Liver (tissue), 9 donors: ENCODE data around the gene CCNY. TPM values are rescaled to one million over a fixed set of nuclear protein-coding genes. Genes with fewer than 3 reads are reported as not detected.

Source experiments
- DNase-seq: peaks from one replicate; pipeline ENCODE4 v3.0.0-alpha.2; 2017; ENCODE audit warnings: low spot score
- H3K27ac ChIP-seq, 2 donors: one replicate each; pipeline ENCODE4 v1.7.0; 2013; ENCODE audit warnings: inconsistent platforms in 2 of 2, low read length in 2 of 2, control low read depth in 1 of 2, low read depth in 1 of 2, mild to moderate bottlenecking in 1 of 2
- H3K27me3 ChIP-seq, 4 donors: one replicate each; pipeline versions ENCODE4 v1.6.1 to v1.7.0; 2013; ENCODE audit warnings: low read length in 3 of 4, inconsistent platforms in 1 of 4, mild to moderate bottlenecking in 1 of 4, moderate library complexity in 1 of 4; ENCODE audit not compliant: control insufficient read depth in 4 of 4, insufficient read depth in 4 of 4
- H3K36me3 ChIP-seq, 4 donors: one replicate each; pipeline versions ENCODE4 v1.6.1 to v1.7.0; 2013; ENCODE audit warnings: low read length in 3 of 4, mild to moderate bottlenecking in 3 of 4, low read depth in 1 of 4, moderate library complexity in 1 of 4; ENCODE audit not compliant: control insufficient read depth in 4 of 4, insufficient read depth in 3 of 4
- H3K4me1 ChIP-seq, 4 donors: one replicate each; pipeline versions ENCODE4 v1.6.1 to v1.7.0; 2013; ENCODE audit warnings: low read length in 3 of 4, mild to moderate bottlenecking in 3 of 4, moderate library complexity in 1 of 4; ENCODE audit not compliant: control insufficient read depth in 4 of 4, insufficient read depth in 4 of 4
- H3K4me3 ChIP-seq, 3 donors: one replicate each; pipeline versions ENCODE4 v1.6.1 to v1.7.0; 2013; ENCODE audit warnings: low read length in 3 of 3, control low read depth in 1 of 3, low read depth in 1 of 3, mild to moderate bottlenecking in 1 of 3
- H3K9ac ChIP-seq, 2 donors: one replicate each; pipeline ENCODE4 v1.7.0; 2013; ENCODE audit warnings: low read length in 2 of 2, mild to moderate bottlenecking in 2 of 2, moderate library complexity in 2 of 2, control low read depth in 1 of 2, low read depth in 1 of 2
- H3K9me3 ChIP-seq, 4 donors: one replicate each; pipeline versions ENCODE4 v1.6.1 to v1.7.0; 2013; ENCODE audit warnings: low read length in 3 of 4; ENCODE audit not compliant: control insufficient read depth in 4 of 4
- EGR1 ChIP-seq, 2 donors: IDR thresholded peaks; 2 replicates each; pipeline ENCODE4 v1.6.1; 2016 to 2018; ENCODE audit warnings: antibody characterized with exemption in 2 of 2, low read depth in 2 of 2
- FOXA1 ChIP-seq: IDR thresholded peaks from 2 replicates; pipeline ENCODE4 v1.6.1; 2016; ENCODE audit warnings: antibody characterized with exemption
- FOXA2 ChIP-seq: IDR thresholded peaks from 2 replicates; pipeline ENCODE4 v1.6.1; 2016; ENCODE audit warnings: antibody characterized with exemption
- GABPA ChIP-seq, 2 donors: IDR thresholded peaks in 1 of 2; conservative IDR thresholded peaks in 1 of 2; 2 replicates each; pipeline ENCODE4 v1.6.1; 2016; ENCODE audit warnings: antibody characterized with exemption in 2 of 2, mild to moderate bottlenecking in 1 of 2, moderate library complexity in 1 of 2
- HNF4A ChIP-seq, 2 donors: conservative IDR thresholded peaks; 2 replicates each; pipeline ENCODE4 v1.6.1; 2016; ENCODE audit warnings: antibody characterized with exemption in 2 of 2, mild to moderate bottlenecking in 2 of 2
- HNF4G ChIP-seq: IDR thresholded peaks from 2 replicates; pipeline ENCODE4 v1.6.1; 2016; ENCODE audit warnings: antibody characterized with exemption
- JUND ChIP-seq, 2 donors: IDR thresholded peaks; 2 replicates each; pipeline ENCODE4 v1.6.1; 2016; ENCODE audit warnings: antibody characterized with exemption in 2 of 2
- NR2F2 ChIP-seq: IDR thresholded peaks from 2 replicates; pipeline ENCODE4 v1.6.1; 2016; ENCODE audit warnings: antibody characterized with exemption
- RAD21 ChIP-seq, 2 donors: IDR thresholded peaks; 2 replicates each; pipeline ENCODE4 v1.6.1; 2016; ENCODE audit warnings: antibody characterized with exemption in 2 of 2, mild to moderate bottlenecking in 2 of 2
- RXRA ChIP-seq, 2 donors: IDR thresholded peaks; 2 replicates each; pipeline ENCODE4 v1.6.1; 2017 to 2018; ENCODE audit warnings: antibody characterized with exemption in 2 of 2, mild to moderate bottlenecking in 1 of 2
- SP1 ChIP-seq: IDR thresholded peaks from 2 replicates; pipeline ENCODE4 v1.6.1; 2018; ENCODE audit warnings: antibody characterized with exemption, mild to moderate bottlenecking
- TAF1 ChIP-seq: conservative IDR thresholded peaks from 2 replicates; pipeline ENCODE4 v1.6.1; 2016; ENCODE audit warnings: antibody characterized with exemption, mild to moderate bottlenecking
- YY1 ChIP-seq: IDR thresholded peaks from 2 replicates; pipeline ENCODE4 v1.6.1; 2016; ENCODE audit warnings: antibody characterized with exemption, mild to moderate bottlenecking
- WGBS: extraction: QIAGEN DNeasy Blood & Tissue Kit; methylation state at CpG from one replicate; pipeline ENCODE4 v1.1.7; 2013; 5-methylcytosine and 5-hydroxymethylcytosine counted together
- polyA plus RNA-seq, 2 donors: library from polyadenylated mRNA; stranded (reverse) in 1 of 2; unstranded in 1 of 2; fragments of 200-250 nt in 1 of 2; fragments of >200 nt in 1 of 2; fragmentation: Nextera tagmentation in 1 of 2; extraction: Ambion mirVana in 1 of 2; gene quantifications; one replicate each; pipeline versions ENCODE4 v1.2.1 to v1.2.3, GENCODE V29; 2013 to 2015
- total RNA-seq, 2 donors: library from RNA; depleted of rRNA; stranded (reverse); fragments of >200 nt; gene quantifications; one replicate each; pipeline ENCODE4 v1.2.3, GENCODE V29; 2014
- TF ChIP-seq, protein P1 (sequence below): IDR thresholded peaks from 2 replicates; pipeline ENCODE4 v1.6.1; 2016; ENCODE audit warnings: antibody characterized with exemption
- TF ChIP-seq, protein P2 (sequence below): IDR thresholded peaks from 2 replicates; pipeline ENCODE4 v1.6.1; 2016; ENCODE audit warnings: antibody characterized with exemption
- TF ChIP-seq, protein P3 (sequence below): fragments of 150-350 bp; IDR thresholded peaks from 2 replicates; pipeline ENCODE4 v1.5.1; 2017; ENCODE audit warnings: improper control_type of control experiment, low read depth, low read length; ENCODE audit not compliant: missing input control
- TF ChIP-seq, protein P4 (sequence below): IDR thresholded peaks from 2 replicates; pipeline ENCODE4 v1.6.1; 2016; ENCODE audit warnings: antibody characterized with exemption, mild to moderate bottlenecking
- TF ChIP-seq, protein P5 (sequence below): IDR thresholded peaks from 2 replicates; pipeline ENCODE4 v1.6.1; 2016; ENCODE audit warnings: antibody characterized with exemption
- donor health status: healthy.
- donor health status: healthy.
- donor health status: healthy.
- donor health status: healthy.
- donor health status: healthy.

CCNY gene
- total and polyA plus RNA-seq, 4 donors, result 17.6 to 38.4 (median 21.8) TPM

DNA sequence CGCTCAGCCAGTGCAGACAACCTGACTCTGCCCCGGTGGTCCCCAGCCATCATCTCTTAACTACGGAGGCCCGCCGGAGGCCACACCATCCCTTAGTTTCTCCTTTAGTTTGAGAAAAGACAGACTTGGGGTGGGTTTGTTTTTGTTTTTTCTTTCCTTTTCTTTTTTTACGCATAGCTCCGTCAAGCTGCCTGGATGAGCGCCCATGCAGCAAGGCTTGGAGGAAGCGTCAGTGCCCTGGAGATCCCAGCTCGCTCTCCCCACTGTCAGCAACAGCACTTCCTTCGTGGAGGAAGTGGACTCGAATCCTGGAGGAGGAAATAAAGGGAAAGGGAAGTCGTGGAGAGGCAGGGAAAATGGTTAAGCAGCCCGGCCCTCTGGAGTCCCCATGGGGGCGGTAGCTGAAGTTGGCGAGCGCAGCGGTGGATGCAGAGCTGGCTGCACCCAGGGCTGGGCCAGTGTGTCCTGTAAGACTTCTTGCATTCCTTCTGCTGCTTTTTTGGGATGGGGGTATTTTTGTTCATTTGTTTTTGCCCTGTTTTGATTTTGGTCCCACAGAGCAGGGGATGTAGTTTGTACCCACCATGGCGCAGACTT lies 232.9 kb downstream of the CCNY start:
- no peaks in the 10 kb centered on the region for H3K9me3 ChIP-seq
- no peak overlapping the region for H3K27ac ChIP-seq
- WGBS, result 88% methylated on average over 19 of the region's 19 CpGs
- no peak overlapping the region for H3K4me3 ChIP-seq
- peaks cover 0 to 2% (median 0%) of the 10 kb centered on the region in 4 donors for H3K4me1 ChIP-seq
- DNase-seq, result no peak
- TF ChIP-seq NR2F2, result no peak
- no peak for TF ChIP-seq SP1
- no peak for TF ChIP-seq YY1
- no peak for TF ChIP-seq GABPA (IDR thresholded peaks at IDR 0.05 in 1 of 2, conservative IDR thresholded peaks at IDR 0.05 in 1 of 2)
- no peak for TF ChIP-seq RAD21 (IDR thresholded peaks at IDR 0.05)
- no peak for TF ChIP-seq FOXA1
- no peak for TF ChIP-seq HNF4G
- TF ChIP-seq EGR1 (IDR thresholded peaks at IDR 0.05; ENCODE audit: low read depth in 2 of 2), result no peak
- TF ChIP-seq FOXA2, result no peak
- TF ChIP-seq, protein P1, sequence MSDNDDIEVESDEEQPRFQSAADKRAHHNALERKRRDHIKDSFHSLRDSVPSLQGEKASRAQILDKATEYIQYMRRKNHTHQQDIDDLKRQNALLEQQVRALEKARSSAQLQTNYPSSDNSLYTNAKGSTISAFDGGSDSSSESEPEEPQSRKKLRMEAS, result no peak
- TF ChIP-seq, protein P2, sequence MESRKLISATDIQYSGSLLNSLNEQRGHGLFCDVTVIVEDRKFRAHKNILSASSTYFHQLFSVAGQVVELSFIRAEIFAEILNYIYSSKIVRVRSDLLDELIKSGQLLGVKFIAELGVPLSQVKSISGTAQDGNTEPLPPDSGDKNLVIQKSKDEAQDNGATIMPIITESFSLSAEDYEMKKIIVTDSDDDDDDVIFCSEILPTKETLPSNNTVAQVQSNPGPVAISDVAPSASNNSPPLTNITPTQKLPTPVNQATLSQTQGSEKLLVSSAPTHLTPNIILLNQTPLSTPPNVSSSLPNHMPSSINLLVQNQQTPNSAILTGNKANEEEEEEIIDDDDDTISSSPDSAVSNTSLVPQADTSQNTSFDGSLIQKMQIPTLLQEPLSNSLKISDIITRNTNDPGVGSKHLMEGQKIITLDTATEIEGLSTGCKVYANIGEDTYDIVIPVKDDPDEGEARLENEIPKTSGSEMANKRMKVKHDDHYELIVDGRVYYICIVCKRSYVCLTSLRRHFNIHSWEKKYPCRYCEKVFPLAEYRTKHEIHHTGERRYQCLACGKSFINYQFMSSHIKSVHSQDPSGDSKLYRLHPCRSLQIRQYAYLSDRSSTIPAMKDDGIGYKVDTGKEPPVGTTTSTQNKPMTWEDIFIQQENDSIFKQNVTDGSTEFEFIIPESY, result no peak
- no peak for TF ChIP-seq JUND (IDR thresholded peaks at IDR 0.05)
- TF ChIP-seq, protein P3, sequence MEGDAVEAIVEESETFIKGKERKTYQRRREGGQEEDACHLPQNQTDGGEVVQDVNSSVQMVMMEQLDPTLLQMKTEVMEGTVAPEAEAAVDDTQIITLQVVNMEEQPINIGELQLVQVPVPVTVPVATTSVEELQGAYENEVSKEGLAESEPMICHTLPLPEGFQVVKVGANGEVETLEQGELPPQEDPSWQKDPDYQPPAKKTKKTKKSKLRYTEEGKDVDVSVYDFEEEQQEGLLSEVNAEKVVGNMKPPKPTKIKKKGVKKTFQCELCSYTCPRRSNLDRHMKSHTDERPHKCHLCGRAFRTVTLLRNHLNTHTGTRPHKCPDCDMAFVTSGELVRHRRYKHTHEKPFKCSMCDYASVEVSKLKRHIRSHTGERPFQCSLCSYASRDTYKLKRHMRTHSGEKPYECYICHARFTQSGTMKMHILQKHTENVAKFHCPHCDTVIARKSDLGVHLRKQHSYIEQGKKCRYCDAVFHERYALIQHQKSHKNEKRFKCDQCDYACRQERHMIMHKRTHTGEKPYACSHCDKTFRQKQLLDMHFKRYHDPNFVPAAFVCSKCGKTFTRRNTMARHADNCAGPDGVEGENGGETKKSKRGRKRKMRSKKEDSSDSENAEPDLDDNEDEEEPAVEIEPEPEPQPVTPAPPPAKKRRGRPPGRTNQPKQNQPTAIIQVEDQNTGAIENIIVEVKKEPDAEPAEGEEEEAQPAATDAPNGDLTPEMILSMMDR, result no peak
- TF ChIP-seq, protein P4, sequence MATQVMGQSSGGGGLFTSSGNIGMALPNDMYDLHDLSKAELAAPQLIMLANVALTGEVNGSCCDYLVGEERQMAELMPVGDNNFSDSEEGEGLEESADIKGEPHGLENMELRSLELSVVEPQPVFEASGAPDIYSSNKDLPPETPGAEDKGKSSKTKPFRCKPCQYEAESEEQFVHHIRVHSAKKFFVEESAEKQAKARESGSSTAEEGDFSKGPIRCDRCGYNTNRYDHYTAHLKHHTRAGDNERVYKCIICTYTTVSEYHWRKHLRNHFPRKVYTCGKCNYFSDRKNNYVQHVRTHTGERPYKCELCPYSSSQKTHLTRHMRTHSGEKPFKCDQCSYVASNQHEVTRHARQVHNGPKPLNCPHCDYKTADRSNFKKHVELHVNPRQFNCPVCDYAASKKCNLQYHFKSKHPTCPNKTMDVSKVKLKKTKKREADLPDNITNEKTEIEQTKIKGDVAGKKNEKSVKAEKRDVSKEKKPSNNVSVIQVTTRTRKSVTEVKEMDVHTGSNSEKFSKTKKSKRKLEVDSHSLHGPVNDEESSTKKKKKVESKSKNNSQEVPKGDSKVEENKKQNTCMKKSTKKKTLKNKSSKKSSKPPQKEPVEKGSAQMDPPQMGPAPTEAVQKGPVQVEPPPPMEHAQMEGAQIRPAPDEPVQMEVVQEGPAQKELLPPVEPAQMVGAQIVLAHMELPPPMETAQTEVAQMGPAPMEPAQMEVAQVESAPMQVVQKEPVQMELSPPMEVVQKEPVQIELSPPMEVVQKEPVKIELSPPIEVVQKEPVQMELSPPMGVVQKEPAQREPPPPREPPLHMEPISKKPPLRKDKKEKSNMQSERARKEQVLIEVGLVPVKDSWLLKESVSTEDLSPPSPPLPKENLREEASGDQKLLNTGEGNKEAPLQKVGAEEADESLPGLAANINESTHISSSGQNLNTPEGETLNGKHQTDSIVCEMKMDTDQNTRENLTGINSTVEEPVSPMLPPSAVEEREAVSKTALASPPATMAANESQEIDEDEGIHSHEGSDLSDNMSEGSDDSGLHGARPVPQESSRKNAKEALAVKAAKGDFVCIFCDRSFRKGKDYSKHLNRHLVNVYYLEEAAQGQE, result no peak
- no peak for TF ChIP-seq HNF4A (conservative IDR thresholded peaks at IDR 0.05)
- TF ChIP-seq, protein P5, sequence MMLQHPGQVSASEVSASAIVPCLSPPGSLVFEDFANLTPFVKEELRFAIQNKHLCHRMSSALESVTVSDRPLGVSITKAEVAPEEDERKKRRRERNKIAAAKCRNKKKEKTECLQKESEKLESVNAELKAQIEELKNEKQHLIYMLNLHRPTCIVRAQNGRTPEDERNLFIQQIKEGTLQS, result no peak
- no peak for TF ChIP-seq RXRA (IDR thresholded peaks at IDR 0.05)
- no peak for TF ChIP-seq TAF1
- H3K27me3 ChIP-seq, result no peaks in the 10 kb centered on the region
- no peak overlapping the region for H3K9ac ChIP-seq
- peaks cover 5 to 18% (median 7%) of the 10 kb centered on the region in 4 donors for H3K36me3 ChIP-seq
